HCT116 (cell line): ENCODE measurements around the gene UBE2S.

Experiments used
- ATF3 ChIP-seq: IDR thresholded peaks from 2 replicates; pipeline ENCODE4 v1.6.1; 2012
- CBX3 ChIP-seq: IDR thresholded peaks from 2 replicates; pipeline ENCODE4 v1.6.1; 2012; ENCODE audit warnings: low read depth
- CEBPB ChIP-seq: IDR thresholded peaks from 2 replicates; pipeline ENCODE4 v1.6.1; 2012; ENCODE audit warnings: low read depth
- CTCF ChIP-seq, 3 experiments: fragments of 200-600 bp in 1 of 3; sonication (generic) in 1 of 3; IDR thresholded peaks in 2 of 3; conservative IDR thresholded peaks in 1 of 3; 2 replicates each; pipeline ENCODE4 v1.5.1; 2012 to 2017; ENCODE audit warnings: low read depth in 2 of 3, low read length in 2 of 3, antibody characterized with exemption in 1 of 3, borderline replicate concordance in 1 of 3, control low read depth in 1 of 3, mild to moderate bottlenecking in 1 of 3, mixed read lengths in 1 of 3, mixed run types in 1 of 3, moderate library complexity in 1 of 3; ENCODE audit not compliant: insufficient read depth in 1 of 3
- EZH2 ChIP-seq: fragments of 200-600 bp; sonication (generic); IDR thresholded peaks from 2 replicates; pipeline ENCODE4 v1.6.1; 2017; ENCODE audit warnings: antibody characterized with exemption, mixed run types
- MAX ChIP-seq: IDR thresholded peaks from 2 replicates; pipeline ENCODE4 v1.6.1; 2012
- POLR2A ChIP-seq: IDR thresholded peaks from 2 replicates; pipeline ENCODE4 v1.7.0; 2011; ENCODE audit warnings: borderline replicate concordance; ENCODE audit not compliant: insufficient read depth, insufficient read length; ENCODE audit errors: extremely low read depth
- POLR2AphosphoS5 ChIP-seq: IDR thresholded peaks from 2 replicates; pipeline ENCODE4 v1.6.1; 2011; ENCODE audit warnings: mild to moderate bottlenecking, low read depth, low read length, moderate library complexity
- RAD21 ChIP-seq: IDR thresholded peaks from 2 replicates; pipeline ENCODE4 v1.6.1; 2012; ENCODE audit warnings: low read depth, mild to moderate bottlenecking

- TF ChIP-seq CTCF (IDR thresholded peaks at IDR 0.05 in 2 of 3, conservative IDR thresholded peaks at IDR 0.05 in 1 of 3; ENCODE audit: borderline replicate concordance in 1 of 3, insufficient read depth in 1 of 3, low read depth in 2 of 3, low read length in 2 of 3) (no peak), EZH2 (no peak), MAX (no peak), POLR2A (no peak), CEBPB (no peak), POLR2AphosphoS5 (no peak), RAD21 (no peak), ATF3 (no peak), CBX3 (no peak)
These were observed 5.1 kb downstream of the UBE2S start for GRCh38 chr19:55402509-55402908.
